Measurements from ENCODE around the gene BDH1. TPM values are rescaled to one million over a fixed set of nuclear protein-coding genes. Genes with fewer than 3 reads are reported as not detected.
A peak's percentile ranks its signal among the peaks of the same experiment; 100 is the strongest.
"Not testable (repeated sequence)": the region's sequence is repeated elsewhere in the genome, so short reads cannot be mapped to it uniquely, and the experiment has no call there.

Gene BDH1, protein sequence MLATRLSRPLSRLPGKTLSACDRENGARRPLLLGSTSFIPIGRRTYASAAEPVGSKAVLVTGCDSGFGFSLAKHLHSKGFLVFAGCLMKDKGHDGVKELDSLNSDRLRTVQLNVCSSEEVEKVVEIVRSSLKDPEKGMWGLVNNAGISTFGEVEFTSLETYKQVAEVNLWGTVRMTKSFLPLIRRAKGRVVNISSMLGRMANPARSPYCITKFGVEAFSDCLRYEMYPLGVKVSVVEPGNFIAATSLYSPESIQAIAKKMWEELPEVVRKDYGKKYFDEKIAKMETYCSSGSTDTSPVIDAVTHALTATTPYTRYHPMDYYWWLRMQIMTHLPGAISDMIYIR
- total RNA-seq (2022) = 38.6 and 41.9 TPM in 2 replicates
- percentile 62 among the genes with signal in this experiment for Bru-seq, nascent RNA
- BruChase-seq, experiment 1, labeled RNA remaining after a 6-hour chase = percentile 65 among the genes with signal in this experiment
- percentile 63 among the genes with signal in this experiment for BruChase-seq, experiment 2, labeled RNA remaining after a 2-hour chase
- long read RNA-seq, transcript BDH1-202 (7 exons, 3,455 nt) = major isoform, 6 of 14 reads
- long read RNA-seq, partial matches to known transcripts = 0 of 14 reads
- long read RNA-seq, other reads (novel, unspliced or antisense) = 6 of 14 reads

- H3K4me1 Mint-ChIP-seq (ENCODE audit: insufficient read depth, unreplicated experiment) = peaks cover 22% of the 10 kb centered on the region
- H3K36me3 Mint-ChIP-seq (ENCODE audit: insufficient read depth, unreplicated experiment) = no peaks in the 10 kb centered on the region
- ChIA-PET CTCF (interaction anchor here (0.6 to 0.9 kb wide), 3 partner anchors 10 to 899 kb away, joined by 3 to 4 read pairs (median 4); no protein-coding TSS in a partner anchor), POLR2A (interaction anchor here (0.7 to 4.9 kb wide), 10 partner anchors 12 to 688 kb away, joined by 3 to 34 read pairs (median 3); partner anchors contain the start of gene SENP5)
- DNase-seq (ENCODE audit: unreplicated experiment) = peak; percentile 41
- H3K27ac Mint-ChIP-seq (ENCODE audit: low read depth, unreplicated experiment) = peak within 1 kb of the TSS; percentile 81
- peak within 1 kb of the TSS; percentile 85 for H3K4me3 Mint-ChIP-seq (ENCODE audit: unreplicated experiment)
- TSS peak; percentile 74 for BruUV-seq (replicated peaks)
- no peaks in the 10 kb centered on the region for H3K9me3 Mint-ChIP-seq (ENCODE audit: unreplicated experiment)
- peaks cover 11% of the 10 kb centered on the region for H3K27me3 Mint-ChIP-seq (ENCODE audit: insufficient read depth, unreplicated experiment)
- intact Hi-C loops (cut with micrococcal nuclease) = loop anchor here (2.0 kb wide), 1 partner anchor 39 kb away; no protein-coding TSS in a partner anchor
- TF ChIP-seq CTCF (IDR thresholded peaks at IDR 0.05; ENCODE audit: unreplicated experiment) = no peak
These were observed at the start of gene BDH1 for GRCh38 chr3:197555281-197556261. Gene BDH1 (minus strand): TSS chr3:197555968. CDS start chr3:197546443, 9,525 bp downstream.

GRCh38 chr3:197603317-197603933 lies 47.7 kb upstream of the BDH1 start:
- H3K27me3 Mint-ChIP-seq (ENCODE audit: insufficient read depth, unreplicated experiment) = no peaks in the 10 kb centered on the region
- H3K36me3 Mint-ChIP-seq (ENCODE audit: insufficient read depth, unreplicated experiment) = peaks cover 28% of the 10 kb centered on the region
- no peaks in the 10 kb centered on the region for H3K4me1 Mint-ChIP-seq (ENCODE audit: insufficient read depth, unreplicated experiment)
- no peak overlapping the region for H3K27ac Mint-ChIP-seq (ENCODE audit: low read depth, unreplicated experiment)
- intact Hi-C loops (cut with micrococcal nuclease) = no loop called here
- no peak for DNase-seq (ENCODE audit: unreplicated experiment)
- no peaks in the 10 kb centered on the region for H3K9me3 Mint-ChIP-seq (ENCODE audit: unreplicated experiment)
- TF ChIP-seq CTCF (IDR thresholded peaks at IDR 0.05; ENCODE audit: unreplicated experiment) = no peak
- ChIA-PET POLR2A (interaction anchor here (1.5 kb wide), 1 partner anchor 10 kb away, joined by 3 read pairs; no protein-coding TSS in a partner anchor), CTCF (interaction anchor here (0.6 kb wide), 1 partner anchor 95 kb away, joined by 3 read pairs; no protein-coding TSS in a partner anchor)
- no TSS peak for BruUV-seq (replicated peaks)
- no peak overlapping the region for H3K4me3 Mint-ChIP-seq (ENCODE audit: unreplicated experiment)

- H3K9me3 Mint-ChIP-seq (ENCODE audit: unreplicated experiment); CTCF ChIA-PET; H3K4me3 Mint-ChIP-seq (ENCODE audit: unreplicated experiment); intact Hi-C loops (cut with micrococcal nuclease); H3K27me3 Mint-ChIP-seq (ENCODE audit: insufficient read depth, unreplicated experiment); H3K27ac Mint-ChIP-seq (ENCODE audit: low read depth, unreplicated experiment); POLR2A ChIA-PET; BruUV-seq (replicated peaks); DNase-seq (ENCODE audit: unreplicated experiment); H3K4me1 Mint-ChIP-seq (ENCODE audit: insufficient read depth, unreplicated experiment): not testable (repeated sequence)
- peaks cover 17% of the 10 kb centered on the region for H3K36me3 Mint-ChIP-seq (ENCODE audit: insufficient read depth, unreplicated experiment)
These were observed 46.6 kb upstream of the BDH1 start for GRCh38 chr3:197602351-197602750.

- H3K9me3 Mint-ChIP-seq (ENCODE audit: unreplicated experiment); intact Hi-C loops (cut with micrococcal nuclease); H3K36me3 Mint-ChIP-seq (ENCODE audit: insufficient read depth, unreplicated experiment); H3K4me3 Mint-ChIP-seq (ENCODE audit: unreplicated experiment); H3K27ac Mint-ChIP-seq (ENCODE audit: low read depth, unreplicated experiment); BruUV-seq (replicated peaks); CTCF ChIA-PET; DNase-seq (ENCODE audit: unreplicated experiment); H3K4me1 Mint-ChIP-seq (ENCODE audit: insufficient read depth, unreplicated experiment); H3K27me3 Mint-ChIP-seq (ENCODE audit: insufficient read depth, unreplicated experiment): not testable (repeated sequence)
- POLR2A ChIA-PET = interaction anchor here (3.7 kb wide), 1 partner anchor 9 kb away, joined by 17 read pairs; no protein-coding TSS in a partner anchor
These were observed 45.7 kb upstream of the BDH1 start for GRCh38 chr3:197601566-197601840.
